Large intestine (tissue), 3 donors: ENCODE data around the gene SLC5A10. TPM values are rescaled to one million over a fixed set of nuclear protein-coding genes. Genes with fewer than 3 reads are reported as not detected.
"Not testable (repeated sequence)": the region's sequence is repeated elsewhere in the genome, so short reads cannot be mapped to it uniquely, and the experiment has no call there.

Experiments used
- DNase-seq, 2 donors: peaks; one replicate each; pipeline versions ENCODE4 v3.0.0 to v3.0.0-alpha.2; 2013
- H3K27ac ChIP-seq: one replicate; pipeline ENCODE4 v1.5.1; 2013; ENCODE audit warnings: low read length
- H3K27me3 ChIP-seq: 2 replicates; pipeline ENCODE4 v1.6.1; 2013; ENCODE audit warnings: low read length; ENCODE audit not compliant: control insufficient read depth, insufficient read depth
- H3K36me3 ChIP-seq: 2 replicates; pipeline ENCODE4 v1.6.1; 2013; ENCODE audit warnings: low read length; ENCODE audit not compliant: control insufficient read depth, insufficient read depth
- H3K4me1 ChIP-seq: one replicate; pipeline ENCODE4 v1.6.1; 2013; ENCODE audit warnings: low read length; ENCODE audit not compliant: control insufficient read depth, insufficient read depth
- H3K4me3 ChIP-seq: one replicate; pipeline ENCODE4 v1.5.1; 2013; ENCODE audit warnings: low read length
- H3K9me3 ChIP-seq: one replicate; pipeline ENCODE4 v1.6.1; 2013; ENCODE audit warnings: mild to moderate bottlenecking, low read depth, low read length, moderate library complexity; ENCODE audit not compliant: control insufficient read depth
- WGBS: methylation state at CpG from one replicate; pipeline ENCODE4 v1.1.5; 2013; ENCODE audit warnings: low lambda C conversion rate; ENCODE audit not compliant: insufficient coverage; 5-methylcytosine and 5-hydroxymethylcytosine counted together
- polyA plus RNA-seq: library from polyadenylated mRNA; unstranded; fragments of 120-200 nt; gene quantifications from one replicate; pipeline ENCODE4 v1.2.1, GENCODE V29; 2013

The SLC5A10 gene
- polyA plus RNA-seq, 1 donor: 0.30 TPM

DNA sequence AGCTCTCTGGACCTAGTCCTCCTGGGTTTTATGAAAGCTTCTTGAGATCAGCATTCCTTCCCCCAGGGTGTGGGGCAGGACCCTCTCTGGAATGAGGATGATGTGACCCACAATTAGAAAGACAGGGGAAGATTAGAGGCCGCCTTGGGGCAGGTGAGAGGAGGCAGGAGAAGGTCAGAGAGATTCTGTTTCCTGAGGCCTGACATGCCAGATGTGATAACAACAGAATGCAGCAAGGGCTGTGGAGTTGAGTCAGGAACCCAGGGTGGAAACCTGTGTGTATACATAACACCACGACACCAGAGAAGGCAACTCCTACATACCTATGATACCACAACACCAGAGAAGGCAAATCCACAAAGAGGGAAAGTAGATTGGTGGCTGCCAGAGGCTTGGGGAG is 5.4 kb upstream of the SLC5A10 start:
- H3K4me1 ChIP-seq: peaks cover 18% of the 10 kb centered on the region
- no CpG with 5 or more reads among the region's 2 CpGs for WGBS
- H3K4me3 ChIP-seq: no peak overlapping the region
- H3K27me3 ChIP-seq: no peaks in the 10 kb centered on the region
- no peak for DNase-seq
- no peaks in the 10 kb centered on the region for H3K36me3 ChIP-seq
- no peaks in the 10 kb centered on the region for H3K9me3 ChIP-seq
- H3K27ac ChIP-seq: no peak overlapping the region

- H3K27ac ChIP-seq: no peak overlapping the region
- H3K9me3 ChIP-seq: no peaks in the 10 kb centered on the region
- DNase-seq: no peak
- no peaks in the 10 kb centered on the region for H3K36me3 ChIP-seq
- no peak overlapping the region for H3K4me3 ChIP-seq
- WGBS: no CpG with 5 or more reads among the region's 6 CpGs
- no peaks in the 10 kb centered on the region for H3K27me3 ChIP-seq
- H3K4me1 ChIP-seq: peaks cover 20% of the 10 kb centered on the region
Observed at GRCh38 chr17:18947866-18948265, 4.1 kb upstream of the SLC5A10 start.

- Histone ChIP-seq H3K36me3 (no peaks in the 10 kb centered on the region), H3K9me3 (no peaks in the 10 kb centered on the region), H3K4me3 (no peak overlapping the region), H3K4me1 (peaks cover 20% of the 10 kb centered on the region), H3K27me3 (no peaks in the 10 kb centered on the region), H3K27ac (no peak overlapping the region)
- no peak for DNase-seq
- no CpG with 5 or more reads among the region's 8 CpGs for WGBS
Observed at GRCh38 chr17:18948476-18949006, 3.4 kb upstream of the SLC5A10 start.

GRCh38 chr17:18949566-18949965 is 2.4 kb upstream of the SLC5A10 start:
- peaks cover 20% of the 10 kb centered on the region for H3K4me1 ChIP-seq
- peak overlapping the region; percentile 12 for H3K27ac ChIP-seq
- no peaks in the 10 kb centered on the region for H3K27me3 ChIP-seq
- no peak overlapping the region for H3K4me3 ChIP-seq
- no peaks in the 10 kb centered on the region for H3K9me3 ChIP-seq
- H3K36me3 ChIP-seq: no peaks in the 10 kb centered on the region
- DNase-seq: peak in 1 of 2 donors; percentile 64
- WGBS: no CpG with 5 or more reads among the region's 6 CpGs

DNA sequence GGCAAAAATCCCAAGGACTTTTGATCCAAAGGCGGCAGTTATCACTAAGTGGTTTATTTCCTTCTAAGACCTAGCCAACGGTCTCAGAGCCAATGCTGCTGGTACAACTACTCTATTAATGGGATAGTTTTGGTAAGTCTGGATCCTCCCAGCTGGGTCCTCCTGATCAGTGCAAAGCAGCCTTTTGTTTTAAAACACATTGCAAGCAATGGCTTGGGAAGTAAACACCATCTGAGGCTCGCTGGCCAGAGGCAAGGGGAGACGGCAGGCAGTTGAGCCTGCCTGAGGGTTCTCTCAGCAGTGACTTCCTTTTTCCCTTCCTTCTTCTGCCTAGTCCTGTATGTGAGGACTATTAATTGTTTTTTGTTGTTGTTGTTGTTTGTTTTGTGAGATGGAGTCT is 1.6 kb upstream of the SLC5A10 start:
- WGBS: no CpG with 5 or more reads among the region's 4 CpGs
- no peak for DNase-seq
- no peaks in the 10 kb centered on the region for H3K9me3 ChIP-seq
- H3K27ac ChIP-seq: peak overlapping the region; percentile 64
- no peaks in the 10 kb centered on the region for H3K36me3 ChIP-seq
- H3K27me3 ChIP-seq: no peaks in the 10 kb centered on the region
- H3K4me1 ChIP-seq: peaks cover 20% of the 10 kb centered on the region
- H3K4me3 ChIP-seq: no peak overlapping the region

DNA sequence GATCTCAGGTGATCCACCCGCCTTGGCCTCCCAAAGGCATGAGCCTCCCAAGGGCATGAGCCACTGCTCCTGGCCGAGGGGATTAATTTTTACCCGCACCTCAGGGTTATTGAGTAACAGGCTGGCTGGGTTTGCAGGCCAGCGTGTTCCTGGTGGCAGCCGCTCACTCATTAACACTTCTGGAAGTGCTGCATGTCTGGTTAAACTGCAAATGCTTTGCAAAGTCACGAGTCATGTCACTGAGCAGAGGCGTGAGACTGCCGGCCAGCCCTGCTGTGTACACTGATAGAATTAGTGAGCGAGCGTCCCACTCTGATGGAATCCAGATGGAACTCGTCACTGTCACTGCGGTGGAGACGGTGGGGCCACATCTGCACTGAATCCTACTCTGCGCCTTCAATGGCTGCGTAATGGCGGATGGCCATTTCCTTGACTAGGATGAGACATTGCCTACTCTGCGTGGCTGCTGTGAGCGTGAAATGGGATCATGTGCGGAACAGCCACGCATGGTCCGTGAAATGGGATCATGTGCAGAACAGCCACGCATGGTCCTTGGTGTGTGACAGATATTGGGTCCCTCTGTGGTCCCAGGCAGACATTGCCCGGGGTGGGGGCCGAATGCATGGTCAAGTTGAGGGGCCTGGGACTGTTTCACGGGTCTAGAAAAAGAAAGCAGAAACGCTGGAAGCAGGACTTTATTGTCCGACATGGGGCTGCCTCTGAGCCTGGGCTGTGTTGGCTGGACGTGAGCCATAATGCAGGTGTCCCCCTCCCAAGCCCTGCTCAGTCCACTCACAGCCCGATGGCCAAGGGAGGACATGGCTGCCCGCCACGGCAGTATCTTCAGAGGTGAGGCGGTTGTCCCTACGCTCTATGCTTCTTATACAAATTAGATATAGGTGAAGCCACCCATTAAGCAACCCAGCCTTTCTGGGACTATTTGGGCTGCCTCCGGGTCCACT is 740 bp upstream of the SLC5A10 start:
- WGBS: no CpG with 5 or more reads among the region's 34 CpGs
- H3K27ac ChIP-seq: peak overlapping the region; percentile 64
- H3K27me3 ChIP-seq: no peaks in the 10 kb centered on the region
- H3K4me3 ChIP-seq: no peak overlapping the region
- no peaks in the 10 kb centered on the region for H3K36me3 ChIP-seq
- peaks cover 20% of the 10 kb centered on the region for H3K4me1 ChIP-seq
- no peaks in the 10 kb centered on the region for H3K9me3 ChIP-seq
- DNase-seq: peak; percentile 82 to 92

DNA sequence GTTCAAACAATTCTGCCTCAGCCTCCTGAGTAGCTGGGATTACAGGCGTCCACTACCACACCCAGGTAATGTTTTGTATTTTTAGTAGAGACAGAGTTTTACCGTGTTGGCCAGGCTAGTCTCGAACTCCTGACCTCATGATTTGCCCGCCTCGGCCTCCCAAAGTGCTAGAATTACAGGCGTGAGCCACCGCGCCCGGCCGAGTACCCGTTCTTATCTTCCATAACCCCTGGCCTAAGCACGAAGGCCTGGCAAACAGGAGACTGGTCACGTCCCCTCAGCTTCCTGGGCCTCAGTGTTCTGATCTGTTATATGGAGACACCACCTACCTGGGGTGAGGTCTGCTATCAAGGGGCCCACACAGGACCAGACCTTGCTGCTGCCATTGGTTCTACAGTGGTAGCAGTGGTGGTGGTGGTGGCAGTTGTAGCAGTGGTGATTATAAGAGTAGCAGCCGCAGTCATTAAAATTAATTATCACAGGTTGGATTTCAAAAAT is 1.3 kb downstream of the SLC5A10 start:
- Histone ChIP-seq H3K4me3 (no peak overlapping the region), H3K9me3 (no peaks in the 10 kb centered on the region), H3K36me3 (no peaks in the 10 kb centered on the region), H3K4me1 (peaks cover 20% of the 10 kb centered on the region), H3K27ac (no peak overlapping the region), H3K27me3 (no peaks in the 10 kb centered on the region)
- no CpG with 5 or more reads among the region's 14 CpGs for WGBS
- no peak for DNase-seq

- Histone ChIP-seq H3K27ac (no peak overlapping the region), H3K4me3 (no peak overlapping the region), H3K36me3 (no peaks in the 10 kb centered on the region), H3K27me3 (no peaks in the 10 kb centered on the region), H3K4me1 (peaks cover 20% of the 10 kb centered on the region), H3K9me3 (peaks cover 2% of the 10 kb centered on the region)
- DNase-seq: peak in 1 of 2 donors; percentile 1
- WGBS: 100% methylated on average over 1 of the region's 3 CpGs
Observed at GRCh38 chr17:18954321-18954720, 2.4 kb downstream of the SLC5A10 start.

GRCh38 chr17:18955009-18955408 is 3.0 kb downstream of the SLC5A10 start:
- no CpG with 5 or more reads among the region's 6 CpGs for WGBS
- Histone ChIP-seq H3K9me3 (peaks cover 2% of the 10 kb centered on the region), H3K4me3 (no peak overlapping the region), H3K27me3 (no peaks in the 10 kb centered on the region), H3K27ac (no peak overlapping the region), H3K36me3 (no peaks in the 10 kb centered on the region), H3K4me1 (peaks cover 16% of the 10 kb centered on the region)
- DNase-seq: peak in 1 of 2 donors; percentile 0

DNA sequence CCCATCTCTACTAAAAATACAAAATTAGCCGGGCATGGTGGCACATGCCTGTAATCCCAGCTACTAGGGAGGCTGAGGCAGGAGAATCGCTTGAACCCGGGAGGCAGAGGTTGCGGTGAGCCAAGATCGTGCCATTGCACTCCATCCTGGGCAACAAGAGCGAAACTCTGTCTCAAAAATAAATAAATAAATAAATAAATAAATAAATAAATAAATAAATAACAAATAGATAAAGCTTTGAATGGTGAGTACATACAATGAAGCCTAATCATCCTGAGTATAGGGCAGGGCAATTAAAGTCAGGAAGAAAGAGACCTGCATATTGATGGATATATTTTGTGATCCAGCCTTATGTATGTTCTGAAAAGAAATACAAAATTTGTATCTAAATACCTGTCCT is 4.1 kb downstream of the SLC5A10 start:
- not testable (repeated sequence) for H3K36me3 ChIP-seq, H3K27me3 ChIP-seq, DNase-seq, H3K4me1 ChIP-seq, H3K4me3 ChIP-seq, H3K9me3 ChIP-seq, H3K27ac ChIP-seq
- 100% methylated on average over 1 of the region's 6 CpGs for WGBS
